Non-pigmented ciliary epithelial cell (primary cell): ENCODE data around the gene EEF1AKMT1.
"Not testable (repeated sequence)": the region's sequence is repeated elsewhere in the genome, so short reads cannot be mapped to it uniquely, and the experiment has no call there.

Experiments used
- DNase-seq: peaks from one replicate; pipeline ENCODE4 v3.0.0-alpha.2; 2010; ENCODE audit warnings: low read depth

Gene EEF1AKMT1

GRCh38 chr13:20776751-20777150 is 3.0 kb upstream of the EEF1AKMT1 start:
- DNase-seq: no peak

- no peak for DNase-seq
These were observed 2.2 kb upstream of the EEF1AKMT1 start for GRCh38 chr13:20775961-20776360.

- DNase-seq: no peak
These were observed 985 bp upstream of the EEF1AKMT1 start for GRCh38 chr13:20774746-20775145.

- DNase-seq: no peak
These were observed 1.2 kb downstream of the EEF1AKMT1 start for GRCh38 chr13:20772401-20773131.

- DNase-seq: no peak
These were observed 3.9 kb downstream of the EEF1AKMT1 start for GRCh38 chr13:20769834-20770233.

- no peak for DNase-seq
These were observed 4.7 kb downstream of the EEF1AKMT1 start for GRCh38 chr13:20769091-20769490.

- DNase-seq: no peak
These were observed 6.3 kb downstream of the EEF1AKMT1 start for GRCh38 chr13:20767309-20767943.

GRCh38 chr13:20760872-20761271 is 12.9 kb downstream of the EEF1AKMT1 start:
- DNase-seq: no peak

GRCh38 chr13:20754009-20754408 is 19.8 kb downstream of the EEF1AKMT1 start:
- DNase-seq: no peak

- DNase-seq: no peak
These were observed 24.4 kb downstream of the EEF1AKMT1 start for GRCh38 chr13:20749377-20749776.

- DNase-seq: not testable (repeated sequence)
These were observed 29.8 kb downstream of the EEF1AKMT1 start for GRCh38 chr13:20743830-20744404.

GRCh38 chr13:20740021-20740420 is 33.7 kb downstream of the EEF1AKMT1 start:
- DNase-seq: no peak

- DNase-seq: no peak
These were observed 35.1 kb downstream of the EEF1AKMT1 start for GRCh38 chr13:20738616-20739015.

- DNase-seq: no peak
These were observed 43.9 kb downstream of the EEF1AKMT1 start for GRCh38 chr13:20729633-20730585.

GRCh38 chr13:20728579-20729311 is 45.0 kb downstream of the EEF1AKMT1 start:
- no peak for DNase-seq

- DNase-seq: no peak
These were observed 45.9 kb downstream of the EEF1AKMT1 start for GRCh38 chr13:20727856-20728255.

GRCh38 chr13:20721454-20722357 is 52.1 kb downstream of the EEF1AKMT1 start:
- no peak for DNase-seq

- DNase-seq: no peak
These were observed 52.7 kb downstream of the EEF1AKMT1 start for GRCh38 chr13:20721058-20721453.

GRCh38 chr13:20720499-20720898 is 53.3 kb downstream of the EEF1AKMT1 start:
- DNase-seq: no peak

GRCh38 chr13:20719783-20720182 is 54.0 kb downstream of the EEF1AKMT1 start:
- no peak for DNase-seq
